ENCODE data around the gene JADE3. TPM values are rescaled to one million over a fixed set of nuclear protein-coding genes. Genes with fewer than 3 reads are reported as not detected.

The JADE3 gene
- total RNA-seq, 1 donor from 2014 or later = 1.8 TPM

DNA sequence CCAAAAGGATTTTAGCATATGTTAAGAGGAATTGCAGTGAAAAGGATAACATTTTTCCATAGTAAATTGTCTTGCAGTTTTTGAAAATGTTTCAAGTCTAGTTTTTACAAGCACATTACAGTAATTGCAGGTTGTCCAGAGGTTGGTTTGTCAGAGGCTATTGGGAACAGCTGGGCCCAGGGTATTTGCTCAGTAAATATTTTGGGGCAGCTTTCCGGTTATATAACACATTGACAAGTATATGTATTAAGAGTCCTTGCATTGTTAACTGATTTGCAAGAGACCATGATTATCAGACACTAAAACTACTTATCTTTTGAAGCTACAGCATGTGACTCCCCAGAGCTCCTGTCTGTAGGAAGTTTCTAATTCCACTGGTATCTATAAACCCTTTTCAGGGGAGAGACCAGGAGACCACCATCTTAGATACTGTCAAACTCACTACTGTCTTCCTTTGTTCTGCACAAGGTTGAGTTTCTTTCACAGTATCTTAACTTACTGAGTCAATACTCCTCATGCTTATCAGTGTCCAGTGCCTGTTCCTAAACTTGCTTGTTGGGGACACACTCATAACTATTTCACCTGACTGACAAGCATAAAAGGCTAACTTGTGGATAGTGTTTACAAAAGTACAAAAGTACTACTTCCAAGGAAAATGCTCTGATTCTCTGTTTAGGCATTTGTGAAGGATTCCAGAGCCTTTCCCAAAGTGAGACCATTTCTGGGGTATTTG is 147.1 kb downstream of the JADE3 start:
- no peak overlapping the region for H3K4me3 ChIP-seq
- intact Hi-C loops (cut with DNase I) = no loop called here
- H3K27me3 ChIP-seq = no peaks in the 10 kb centered on the region
- TF ChIP-seq, protein P1, sequence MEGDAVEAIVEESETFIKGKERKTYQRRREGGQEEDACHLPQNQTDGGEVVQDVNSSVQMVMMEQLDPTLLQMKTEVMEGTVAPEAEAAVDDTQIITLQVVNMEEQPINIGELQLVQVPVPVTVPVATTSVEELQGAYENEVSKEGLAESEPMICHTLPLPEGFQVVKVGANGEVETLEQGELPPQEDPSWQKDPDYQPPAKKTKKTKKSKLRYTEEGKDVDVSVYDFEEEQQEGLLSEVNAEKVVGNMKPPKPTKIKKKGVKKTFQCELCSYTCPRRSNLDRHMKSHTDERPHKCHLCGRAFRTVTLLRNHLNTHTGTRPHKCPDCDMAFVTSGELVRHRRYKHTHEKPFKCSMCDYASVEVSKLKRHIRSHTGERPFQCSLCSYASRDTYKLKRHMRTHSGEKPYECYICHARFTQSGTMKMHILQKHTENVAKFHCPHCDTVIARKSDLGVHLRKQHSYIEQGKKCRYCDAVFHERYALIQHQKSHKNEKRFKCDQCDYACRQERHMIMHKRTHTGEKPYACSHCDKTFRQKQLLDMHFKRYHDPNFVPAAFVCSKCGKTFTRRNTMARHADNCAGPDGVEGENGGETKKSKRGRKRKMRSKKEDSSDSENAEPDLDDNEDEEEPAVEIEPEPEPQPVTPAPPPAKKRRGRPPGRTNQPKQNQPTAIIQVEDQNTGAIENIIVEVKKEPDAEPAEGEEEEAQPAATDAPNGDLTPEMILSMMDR (IDR thresholded peaks at IDR 0.05) = no peak
- no peak overlapping the region for H3K27ac ChIP-seq
- no peak for DNase-seq (ENCODE audit: low spot score in 2 of 2)
- no peaks in the 10 kb centered on the region for H3K9me3 ChIP-seq
- H3K4me1 ChIP-seq = no peaks in the 10 kb centered on the region
- H3K36me3 ChIP-seq = peaks cover 0 to 4% of the 10 kb centered on the region in 2 donors

DNA sequence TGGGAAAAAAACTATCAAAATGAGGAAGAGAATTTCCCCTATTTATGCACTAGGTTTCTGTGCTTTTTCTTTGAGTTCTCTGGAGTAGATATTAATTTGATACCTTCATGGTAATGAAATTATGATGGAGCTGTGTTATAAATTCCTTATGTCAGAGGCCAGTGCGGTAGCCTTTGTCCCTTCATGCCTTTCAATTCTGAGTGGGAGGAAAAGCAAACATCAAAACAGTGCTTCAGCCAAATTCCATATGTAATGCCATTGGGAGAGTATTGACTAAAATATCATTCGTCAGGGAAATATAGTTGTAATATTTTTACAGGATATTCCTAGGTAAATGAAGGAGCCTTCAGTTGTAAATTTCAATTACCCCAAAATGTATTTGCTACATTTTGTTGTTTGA is 148.5 kb downstream of the JADE3 start:
- H3K9me3 ChIP-seq = no peaks in the 10 kb centered on the region
- no peak overlapping the region for H3K27ac ChIP-seq
- peaks cover 0 to 4% of the 10 kb centered on the region in 2 donors for H3K36me3 ChIP-seq
- no peak for DNase-seq (ENCODE audit: low spot score in 2 of 2)
- TF ChIP-seq, protein P1 (IDR thresholded peaks at IDR 0.05) = no peak
- no peaks in the 10 kb centered on the region for H3K27me3 ChIP-seq
- H3K4me3 ChIP-seq = no peak overlapping the region
- intact Hi-C loops (cut with DNase I) = no loop called here
- H3K4me1 ChIP-seq = no peaks in the 10 kb centered on the region

DNA sequence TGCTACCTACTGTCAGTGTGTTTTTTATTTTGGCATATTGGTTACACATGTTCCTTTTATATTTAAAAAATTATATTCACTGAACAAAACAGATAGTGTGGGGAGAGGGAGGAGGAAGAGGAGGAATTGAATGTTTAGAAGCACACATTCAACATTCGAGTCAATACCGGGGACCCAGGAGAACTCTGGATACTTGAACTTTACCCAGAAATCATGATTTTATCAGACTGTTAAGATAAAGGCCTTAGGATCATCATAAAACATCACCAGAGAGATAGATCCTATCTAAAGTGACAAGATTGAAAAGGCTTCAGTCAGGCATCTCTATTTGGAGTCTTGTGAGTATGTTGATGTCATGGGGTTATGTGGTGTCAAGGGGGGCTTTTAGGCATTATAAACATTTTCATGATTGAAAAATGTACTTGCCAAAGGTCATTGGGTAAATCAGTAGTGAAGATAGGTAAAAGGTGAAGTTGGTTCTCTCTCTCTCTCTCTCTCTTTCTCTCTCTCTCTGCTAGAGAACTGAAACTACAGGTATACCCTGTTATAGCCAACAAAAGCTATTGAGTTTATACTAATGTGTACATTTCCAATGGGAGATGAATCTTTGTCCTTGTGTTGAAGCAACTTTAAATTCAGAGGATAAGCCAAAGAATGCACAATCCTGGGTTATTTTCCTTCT is 149.2 kb downstream of the JADE3 start:
- intact Hi-C loops (cut with DNase I) = no loop called here
- H3K27ac ChIP-seq = no peak overlapping the region
- H3K27me3 ChIP-seq = no peaks in the 10 kb centered on the region
- H3K4me3 ChIP-seq = no peak overlapping the region
- H3K9me3 ChIP-seq = no peaks in the 10 kb centered on the region
- peaks cover 0 to 4% of the 10 kb centered on the region in 2 donors for H3K36me3 ChIP-seq
- TF ChIP-seq, protein P1 (IDR thresholded peaks at IDR 0.05) = no peak
- no peaks in the 10 kb centered on the region for H3K4me1 ChIP-seq
- DNase-seq (ENCODE audit: low spot score in 2 of 2) = no peak

DNA sequence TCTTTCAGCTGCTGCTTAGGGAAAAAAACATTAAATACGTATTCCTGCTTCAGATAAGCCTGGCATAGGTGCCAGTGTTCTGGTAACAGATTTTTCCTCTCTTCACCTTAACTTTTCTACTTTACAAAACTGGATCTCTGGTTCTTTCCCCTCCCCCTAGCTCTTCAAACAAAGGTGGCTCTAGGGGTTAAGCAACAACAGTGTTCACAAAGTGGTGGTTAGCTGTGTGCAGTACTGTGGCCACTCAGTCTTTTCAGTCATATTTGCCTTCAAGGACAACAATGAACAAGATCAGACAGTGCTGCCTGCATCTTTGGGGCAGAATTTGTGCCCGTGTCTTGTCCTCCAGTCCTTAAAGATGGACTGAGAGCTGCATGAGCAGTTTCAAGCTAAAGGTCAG is 151.0 kb downstream of the JADE3 start:
- intact Hi-C loops (cut with DNase I) = no loop called here
- H3K27me3 ChIP-seq = no peaks in the 10 kb centered on the region
- H3K9me3 ChIP-seq = no peaks in the 10 kb centered on the region
- DNase-seq (ENCODE audit: low spot score in 2 of 2) = no peak
- no peaks in the 10 kb centered on the region for H3K4me1 ChIP-seq
- H3K4me3 ChIP-seq = no peak overlapping the region
- TF ChIP-seq, protein P1 (IDR thresholded peaks at IDR 0.05) = no peak
- no peaks in the 10 kb centered on the region for H3K36me3 ChIP-seq
- no peak overlapping the region for H3K27ac ChIP-seq

- Histone ChIP-seq H3K36me3 (no peaks in the 10 kb centered on the region), H3K4me1 (no peaks in the 10 kb centered on the region), H3K27ac (no peak overlapping the region), H3K4me3 (no peak overlapping the region), H3K9me3 (no peaks in the 10 kb centered on the region), H3K27me3 (no peaks in the 10 kb centered on the region)
- TF ChIP-seq, protein P1 (IDR thresholded peaks at IDR 0.05) = no peak
- intact Hi-C loops (cut with DNase I) = no loop called here
- DNase-seq (ENCODE audit: low spot score in 2 of 2) = no peak
Measured at GRCh38 chrX:47068214-47068613, 156.0 kb downstream of the JADE3 start.

All from ascending aorta (tissue), 2 donors.